ENCODE measurements around the gene SLC1A1.

GRCh38 chr9:4443439-4443838 lies 46.8 kb upstream of the SLC1A1 start:
- TF ChIP-seq POLR2A (IDR thresholded peaks at IDR 0.05; ENCODE audit: low read length) = no peak
- no peak for TF ChIP-seq GATA1 (IDR thresholded peaks at IDR 0.05; ENCODE audit: low read depth, low read length)

Data from erythroblast (primary cell).